ENCODE data around the gene PCDHB6.
"Not testable (repeated sequence)": the region's sequence is repeated elsewhere in the genome, so short reads cannot be mapped to it uniquely, and the experiment has no call there.

The PCDHB6 gene

DNA sequence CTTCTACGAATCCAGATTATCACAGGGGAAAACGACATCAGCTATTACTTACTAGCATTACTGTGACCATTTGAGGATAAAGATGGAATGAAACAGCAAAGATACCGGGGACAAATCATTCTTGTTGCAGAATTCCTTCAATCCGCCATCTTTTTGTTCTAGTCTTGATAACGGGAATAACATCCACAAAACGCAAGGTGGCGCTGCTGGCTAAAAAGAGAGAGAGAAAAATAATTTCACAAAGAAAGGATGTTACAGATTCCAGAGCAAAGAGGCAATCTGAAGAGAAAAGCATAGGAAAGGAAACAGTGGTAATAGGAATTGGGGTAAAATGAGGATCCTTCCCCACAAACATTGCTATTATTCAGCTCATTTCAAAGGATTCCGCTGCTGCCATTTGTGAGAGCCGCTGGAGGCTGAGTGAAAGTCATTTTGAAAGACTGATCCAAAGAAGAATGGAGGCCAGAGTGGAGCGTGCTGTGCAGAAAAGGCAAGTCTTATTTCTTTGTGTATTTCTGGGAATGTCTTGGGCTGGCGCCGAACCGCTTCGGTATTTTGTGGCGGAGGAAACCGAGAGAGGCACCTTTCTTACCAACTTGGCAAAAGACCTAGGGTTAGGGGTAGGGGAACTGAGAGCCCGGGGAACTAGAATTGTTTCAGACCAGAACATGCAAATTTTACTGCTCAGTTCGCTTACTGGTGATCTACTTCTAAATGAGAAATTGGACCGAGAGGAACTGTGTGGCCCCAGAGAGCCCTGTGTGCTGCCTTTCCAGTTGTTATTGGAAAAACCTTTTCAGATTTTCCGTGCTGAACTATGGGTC, 22.7 kb downstream of the PCDHB6 start, which contains the start of gene PCDHB7:
PCDHB7 (plus strand) TSS at position 264 of the 824 bp plus-strand sequence; CDS start at position 456, 192 bp downstream.
- no peak for DNase-seq

DNA sequence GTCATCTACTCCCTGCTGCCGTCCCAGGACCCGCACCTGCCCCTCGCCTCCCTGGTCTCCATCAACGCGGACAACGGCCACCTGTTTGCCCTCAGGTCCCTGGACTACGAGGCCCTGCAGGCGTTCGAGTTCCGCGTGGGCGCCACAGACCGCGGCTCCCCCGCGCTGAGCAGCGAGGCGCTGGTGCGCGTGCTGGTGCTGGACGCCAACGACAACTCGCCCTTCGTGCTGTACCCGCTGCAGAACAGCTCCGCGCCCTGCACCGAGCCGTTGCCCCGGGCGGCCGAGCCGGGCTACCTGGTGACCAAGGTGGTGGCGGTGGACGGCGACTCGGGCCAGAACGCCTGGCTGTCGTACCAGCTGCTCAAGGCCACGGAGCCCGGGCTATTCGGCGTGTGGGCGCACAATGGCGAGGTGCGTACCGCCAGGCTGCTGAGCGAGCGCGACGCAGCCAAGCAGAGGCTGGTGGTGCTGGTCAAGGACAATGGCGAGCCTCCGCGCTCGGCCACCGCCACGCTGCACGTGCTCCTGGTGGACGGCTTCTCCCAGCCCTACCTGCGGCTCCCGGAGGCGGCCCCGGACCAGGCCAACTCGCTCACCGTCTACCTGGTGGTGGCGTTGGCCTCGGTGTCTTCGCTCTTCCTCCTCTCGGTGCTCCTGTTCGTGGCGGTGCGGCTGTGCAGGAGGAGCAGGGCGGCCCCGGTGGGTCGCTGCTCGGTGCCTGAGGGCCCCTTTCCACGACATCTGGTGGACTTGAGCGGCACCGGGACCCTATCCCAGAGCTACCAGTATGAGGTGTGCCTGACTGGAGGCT, 24.6 kb downstream of the PCDHB6 start:
- DNase-seq, result not testable (repeated sequence)

DNA sequence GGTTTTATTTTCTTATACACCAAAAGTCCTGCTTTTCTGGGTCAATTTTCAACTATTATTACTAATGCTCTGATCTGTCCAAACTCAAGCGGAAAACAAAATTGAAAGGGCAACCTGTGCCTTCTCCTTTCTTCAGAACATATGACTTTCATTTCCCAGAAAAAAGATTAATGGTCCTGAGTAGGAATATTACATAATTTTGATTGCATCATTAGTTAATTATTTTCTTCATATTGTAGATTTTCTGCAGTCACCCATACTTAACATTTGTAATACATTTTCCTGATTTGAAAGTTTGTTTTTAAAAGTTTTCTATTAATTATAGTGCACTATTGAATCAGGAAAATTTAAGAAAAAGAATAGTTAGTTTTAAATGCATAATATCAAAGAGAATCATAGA, 26.1 kb downstream of the PCDHB6 start:
- no peak for DNase-seq

DNA sequence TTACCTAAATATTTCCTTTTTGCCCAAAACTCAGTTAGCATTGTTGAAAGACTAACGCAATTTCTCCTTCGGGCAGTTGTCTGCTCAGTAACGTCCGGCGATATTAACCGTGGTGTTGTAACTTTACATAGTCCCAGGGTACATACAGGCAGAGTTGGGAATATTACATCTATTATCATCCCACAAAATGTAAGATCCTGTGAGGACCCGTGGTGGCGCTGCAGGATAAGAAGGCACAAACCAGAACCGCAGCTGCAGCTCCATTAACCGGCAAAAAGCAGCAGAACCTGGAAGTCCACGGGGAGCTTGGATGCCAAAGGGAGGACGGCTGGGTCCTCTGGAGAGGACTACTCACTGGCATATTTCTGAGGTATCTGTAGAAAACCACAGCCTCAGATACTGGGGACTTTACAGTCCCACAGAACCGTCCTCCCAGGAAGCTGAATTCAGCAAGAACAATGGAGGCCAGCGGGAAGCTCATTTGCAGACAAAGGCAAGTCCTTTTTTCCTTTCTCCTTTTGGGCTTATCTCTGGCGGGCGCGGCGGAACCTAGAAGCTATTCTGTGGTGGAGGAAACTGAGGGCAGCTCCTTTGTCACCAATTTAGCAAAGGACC, 27.8 kb downstream of the PCDHB6 start, which contains the start of gene PCDHB8:
PCDHB8 (plus strand) TSS at position 214 of the 615 bp plus-strand sequence; CDS start at position 459, 245 bp downstream.
- not testable (repeated sequence) for DNase-seq

DNA sequence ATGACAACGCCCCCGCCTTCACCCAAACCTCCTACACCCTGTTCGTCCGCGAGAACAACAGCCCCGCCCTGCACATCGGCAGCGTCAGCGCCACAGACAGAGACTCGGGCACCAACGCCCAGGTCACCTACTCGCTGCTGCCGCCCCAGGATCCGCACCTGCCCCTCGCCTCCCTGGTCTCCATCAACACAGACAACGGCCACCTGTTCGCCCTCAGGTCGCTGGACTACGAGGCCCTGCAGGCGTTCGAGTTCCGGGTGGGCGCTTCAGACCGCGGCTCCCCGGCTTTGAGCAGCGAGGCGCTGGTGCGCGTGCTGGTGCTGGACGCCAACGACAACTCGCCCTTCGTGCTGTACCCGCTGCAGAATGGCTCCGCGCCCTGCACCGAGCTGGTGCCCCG, 29.5 kb downstream of the PCDHB6 start:
- not testable (repeated sequence) for DNase-seq

DNA sequence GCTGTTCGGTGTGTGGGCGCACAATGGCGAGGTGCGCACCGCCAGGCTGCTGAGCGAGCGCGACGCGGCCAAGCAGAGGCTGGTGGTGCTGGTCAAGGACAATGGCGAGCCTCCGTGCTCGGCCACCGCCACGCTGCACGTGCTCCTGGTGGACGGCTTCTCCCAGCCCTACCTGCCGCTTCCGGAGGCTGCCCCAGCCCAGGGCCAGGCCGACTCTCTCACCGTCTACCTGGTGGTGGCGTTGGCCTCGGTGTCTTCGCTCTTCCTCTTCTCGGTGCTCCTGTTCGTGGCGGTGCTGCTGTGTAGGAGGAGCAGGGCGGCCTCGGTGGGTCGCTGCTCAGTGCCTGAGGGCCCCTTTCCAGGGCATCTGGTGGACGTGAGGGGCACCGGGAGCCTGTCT, 30.0 kb downstream of the PCDHB6 start:
- not testable (repeated sequence) for DNase-seq

DNA sequence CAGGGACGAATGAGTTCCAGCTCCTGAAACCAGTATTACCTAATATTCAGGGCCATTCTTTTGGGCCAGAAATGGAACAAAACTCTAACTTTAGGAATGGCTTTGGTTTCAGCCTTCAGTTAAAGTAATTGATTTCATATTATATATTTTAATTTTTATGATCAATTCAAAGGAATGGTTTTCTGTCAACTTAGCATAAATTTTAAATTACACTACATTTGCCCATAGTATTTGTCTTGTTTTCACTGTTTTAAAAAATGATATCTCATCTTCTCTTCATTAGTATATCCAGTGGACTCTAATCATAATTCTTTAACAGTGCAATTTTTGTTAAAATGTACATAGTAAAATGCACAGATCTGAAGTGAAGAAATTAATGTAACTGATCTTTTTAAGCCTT, 30.5 kb downstream of the PCDHB6 start:
- DNase-seq, result no peak

DNA sequence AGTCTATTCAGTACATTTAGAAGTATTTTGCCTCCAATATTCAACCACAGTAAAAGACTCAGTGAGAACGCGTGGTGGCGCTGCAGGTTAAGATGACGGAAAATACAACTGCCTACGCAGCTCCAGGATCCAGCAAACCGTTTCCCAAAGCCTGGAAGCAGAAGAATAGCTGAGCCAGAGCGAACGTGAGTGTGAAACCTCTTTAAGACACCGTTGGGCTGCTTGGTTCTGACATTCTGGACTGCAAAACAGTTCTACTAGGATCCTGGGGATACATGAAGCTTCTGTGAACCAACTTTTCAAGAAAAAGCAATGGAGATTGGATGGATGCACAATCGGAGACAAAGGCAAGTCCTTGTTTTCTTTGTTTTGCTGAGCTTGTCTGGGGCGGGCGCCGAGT, 32.4 kb downstream of the PCDHB6 start, which contains the start of gene PCDHB16:
PCDHB16 (plus strand) TSS at position 140 of the 400 bp plus-strand sequence; CDS start at position 313, 173 bp downstream.
- DNase-seq, result no peak

DNA sequence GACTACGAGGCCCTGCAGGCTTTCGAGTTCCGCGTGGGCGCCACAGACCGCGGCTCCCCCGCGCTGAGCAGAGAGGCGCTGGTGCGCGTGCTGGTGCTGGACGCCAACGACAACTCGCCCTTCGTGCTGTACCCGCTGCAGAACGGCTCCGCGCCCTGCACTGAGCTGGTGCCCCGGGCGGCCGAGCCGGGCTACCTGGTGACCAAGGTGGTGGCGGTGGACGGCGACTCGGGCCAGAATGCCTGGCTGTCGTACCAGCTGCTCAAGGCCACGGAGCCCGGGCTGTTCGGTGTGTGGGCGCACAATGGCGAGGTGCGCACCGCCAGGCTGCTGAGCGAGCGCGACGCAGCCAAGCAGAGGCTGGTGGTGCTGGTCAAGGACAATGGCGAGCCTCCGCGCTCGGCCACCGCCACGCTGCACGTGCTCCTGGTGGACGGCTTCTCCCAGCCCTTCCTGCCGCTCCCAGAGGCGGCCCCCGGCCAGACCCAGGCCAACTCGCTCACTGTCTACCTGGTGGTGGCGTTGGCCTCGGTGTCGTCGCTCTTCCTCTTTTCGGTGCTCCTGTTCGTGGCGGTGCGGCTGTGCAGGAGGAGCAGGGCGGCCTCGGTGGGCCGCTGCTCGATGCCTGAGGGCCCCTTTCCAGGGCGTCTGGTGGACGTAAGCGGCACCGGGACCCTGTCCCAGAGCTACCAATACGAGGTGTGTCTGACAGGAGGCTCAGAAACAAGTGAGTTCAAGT, 34.4 kb downstream of the PCDHB6 start:
- not testable (repeated sequence) for DNase-seq

DNA sequence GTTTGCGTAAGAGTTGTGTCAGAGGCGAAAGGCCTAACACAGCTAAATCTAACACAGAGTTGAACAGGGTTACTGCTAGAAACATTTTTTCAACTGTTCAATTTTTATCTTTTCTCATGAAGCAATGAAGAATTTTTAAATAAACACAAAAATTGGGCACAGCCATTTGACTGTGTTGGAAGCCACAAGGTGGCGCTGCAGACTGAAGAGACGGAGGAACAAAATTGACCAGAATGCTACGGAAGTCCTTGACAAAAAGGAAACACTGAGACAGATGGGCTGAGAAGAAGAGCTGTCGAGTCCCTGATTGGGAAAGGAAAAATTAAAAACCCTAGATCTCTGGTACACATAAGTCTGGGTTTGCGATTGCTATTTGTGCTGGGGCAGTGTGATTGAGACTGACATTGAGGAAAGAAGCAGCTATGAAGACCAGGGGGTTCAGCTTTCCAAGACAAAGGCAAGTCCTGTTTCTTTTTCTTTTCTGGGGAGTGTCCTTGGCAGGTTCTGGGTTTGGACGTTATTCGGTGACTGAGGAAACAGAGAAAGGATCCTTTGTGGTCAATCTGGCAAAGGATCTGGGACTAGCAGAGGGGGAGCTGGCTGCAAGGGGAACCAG, 37.1 kb downstream of the PCDHB6 start, which contains the start of gene PCDHB9:
PCDHB9 (plus strand) TSS at position 265 of the 616 bp plus-strand sequence; CDS start at position 423, 158 bp downstream.
- no peak for DNase-seq

DNA sequence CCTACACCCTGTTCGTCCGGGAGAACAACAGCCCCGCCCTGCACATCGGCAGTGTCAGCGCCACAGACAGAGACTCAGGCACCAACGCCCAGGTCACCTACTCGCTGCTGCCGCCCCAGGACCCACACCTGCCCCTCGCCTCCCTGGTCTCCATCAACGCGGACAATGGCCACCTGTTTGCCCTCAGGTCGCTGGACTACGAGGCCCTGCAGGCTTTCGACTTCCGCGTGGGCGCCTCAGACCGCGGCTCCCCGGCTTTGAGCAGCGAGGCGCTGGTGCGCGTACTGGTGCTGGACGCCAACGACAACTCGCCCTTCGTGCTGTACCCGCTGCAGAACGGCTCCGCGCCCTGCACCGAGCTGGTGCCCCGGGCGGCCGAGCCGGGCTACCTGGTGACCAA, 38.8 kb downstream of the PCDHB6 start:
- not testable (repeated sequence) for DNase-seq

DNA sequence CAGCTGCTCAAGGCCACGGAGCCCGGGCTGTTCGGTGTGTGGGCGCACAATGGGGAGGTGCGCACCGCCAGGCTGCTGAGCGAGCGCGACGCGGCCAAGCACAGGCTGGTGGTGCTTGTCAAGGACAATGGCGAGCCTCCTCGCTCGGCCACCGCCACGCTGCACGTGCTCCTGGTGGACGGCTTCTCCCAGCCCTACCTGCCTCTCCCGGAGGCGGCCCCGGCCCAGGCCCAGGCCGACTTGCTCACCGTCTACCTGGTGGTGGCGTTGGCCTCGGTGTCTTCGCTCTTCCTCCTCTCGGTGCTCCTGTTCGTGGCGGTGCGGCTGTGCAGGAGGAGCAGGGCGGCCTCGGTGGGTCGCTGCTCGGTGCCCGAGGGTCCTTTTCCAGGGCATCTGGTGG, 39.3 kb downstream of the PCDHB6 start:
- not testable (repeated sequence) for DNase-seq

DNA sequence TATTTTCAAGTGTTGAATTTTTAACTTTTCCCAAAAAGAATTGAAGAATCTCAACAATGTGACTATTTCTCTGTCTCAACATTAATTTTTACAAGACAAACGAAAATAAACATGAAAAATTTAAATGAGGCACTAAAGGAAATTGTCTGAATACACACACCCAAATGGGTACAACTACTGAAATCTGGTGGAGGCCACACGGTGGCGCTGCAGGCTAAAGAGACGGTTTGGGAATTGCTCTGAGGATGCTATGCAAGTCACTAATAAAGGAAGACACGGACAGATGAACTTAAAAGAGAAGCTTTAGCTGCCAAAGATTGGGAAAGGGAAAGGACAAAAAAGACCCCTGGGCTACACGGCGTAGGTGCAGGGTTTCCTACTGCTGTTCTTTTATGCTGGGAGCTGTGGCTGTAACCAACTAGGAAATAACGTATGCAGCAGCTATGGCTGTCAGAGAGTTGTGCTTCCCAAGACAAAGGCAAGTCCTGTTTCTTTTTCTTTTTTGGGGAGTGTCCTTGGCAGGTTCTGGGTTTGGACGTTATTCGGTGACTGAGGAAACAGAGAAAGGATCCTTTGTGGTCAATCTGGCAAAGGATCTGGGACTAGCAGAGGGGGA, 42.4 kb downstream of the PCDHB6 start, which contains the start of gene PCDHB10:
PCDHB10 (plus strand) TSS at position 244 of the 616 bp plus-strand sequence; CDS start at position 444, 200 bp downstream.
- no peak for DNase-seq

DNA sequence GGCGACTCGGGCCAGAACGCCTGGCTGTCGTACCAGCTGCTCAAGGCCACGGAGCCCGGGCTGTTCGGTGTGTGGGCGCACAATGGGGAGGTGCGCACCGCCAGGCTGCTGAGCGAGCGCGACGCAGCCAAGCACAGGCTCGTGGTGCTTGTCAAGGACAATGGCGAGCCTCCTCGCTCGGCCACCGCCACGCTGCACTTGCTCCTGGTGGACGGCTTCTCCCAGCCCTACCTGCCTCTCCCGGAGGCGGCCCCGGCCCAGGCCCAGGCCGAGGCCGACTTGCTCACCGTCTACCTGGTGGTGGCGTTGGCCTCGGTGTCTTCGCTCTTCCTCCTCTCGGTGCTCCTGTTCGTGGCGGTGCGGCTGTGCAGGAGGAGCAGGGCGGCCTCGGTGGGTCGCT, 44.5 kb downstream of the PCDHB6 start:
- not testable (repeated sequence) for DNase-seq

DNA sequence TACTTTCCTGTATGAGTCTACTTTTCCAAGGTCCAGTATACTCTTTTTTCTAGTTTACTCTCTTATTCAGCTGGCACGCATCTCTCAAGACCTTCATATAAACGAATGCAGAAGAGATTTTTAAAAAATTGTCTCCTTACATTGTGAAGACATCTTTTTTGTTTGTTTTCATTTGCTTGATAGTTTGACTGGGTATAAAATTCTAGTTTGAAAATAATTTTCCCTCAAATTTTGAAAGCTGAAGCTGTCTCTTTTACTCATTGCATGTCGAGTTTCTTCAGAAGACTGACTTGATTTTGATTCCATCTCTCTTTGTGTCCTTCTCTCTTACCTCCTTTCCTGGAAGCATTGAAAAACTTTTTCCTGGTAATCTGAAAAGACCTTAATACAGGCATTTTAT, 46.5 kb downstream of the PCDHB6 start:
- DNase-seq, result no peak

DNA sequence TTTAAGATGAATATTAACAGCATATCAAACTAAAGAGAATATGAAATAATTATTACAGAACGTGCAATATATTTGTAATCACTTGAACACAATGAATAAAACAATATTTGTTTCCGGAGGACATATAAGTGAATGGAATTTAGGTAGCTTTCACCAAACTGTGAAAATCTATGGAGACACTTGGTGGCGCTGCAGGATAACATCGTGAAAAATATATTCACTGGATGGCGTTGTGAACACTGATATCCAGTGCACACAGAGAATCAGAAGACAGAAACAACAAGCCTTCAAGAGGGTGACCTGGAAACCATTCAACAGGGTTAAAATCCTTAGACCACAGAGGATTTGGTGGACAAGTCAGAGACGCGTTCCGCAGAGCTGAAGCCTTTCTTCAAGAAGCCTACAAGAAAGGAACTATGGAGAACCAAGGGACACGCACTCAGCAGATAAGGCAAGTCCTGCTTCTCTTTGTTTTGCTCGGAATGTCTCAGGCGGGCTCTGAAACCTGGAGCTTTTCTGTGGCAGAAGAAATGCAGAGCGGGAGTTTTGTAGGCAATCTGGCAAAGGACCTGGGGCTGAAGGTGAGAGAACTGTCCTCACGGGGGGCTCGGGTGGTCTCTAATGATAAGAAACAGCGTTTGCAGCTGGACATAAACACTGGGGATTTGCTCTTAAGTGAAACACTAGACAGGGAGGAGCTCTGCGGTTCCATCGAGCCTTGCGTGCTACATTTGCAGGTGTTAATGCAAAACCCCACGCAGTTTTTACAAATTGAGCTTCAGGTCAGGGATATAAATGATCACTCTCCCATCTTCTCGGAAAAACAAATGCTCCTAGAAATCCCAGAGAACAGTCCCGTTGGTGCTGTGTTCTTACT, 49.7 kb downstream of the PCDHB6 start, which contains the start of gene PCDHB11:
PCDHB11 (plus strand) TSS at position 269 of the 877 bp plus-strand sequence; CDS start at position 417, 148 bp downstream.
- DNase-seq, result no peak

DNA sequence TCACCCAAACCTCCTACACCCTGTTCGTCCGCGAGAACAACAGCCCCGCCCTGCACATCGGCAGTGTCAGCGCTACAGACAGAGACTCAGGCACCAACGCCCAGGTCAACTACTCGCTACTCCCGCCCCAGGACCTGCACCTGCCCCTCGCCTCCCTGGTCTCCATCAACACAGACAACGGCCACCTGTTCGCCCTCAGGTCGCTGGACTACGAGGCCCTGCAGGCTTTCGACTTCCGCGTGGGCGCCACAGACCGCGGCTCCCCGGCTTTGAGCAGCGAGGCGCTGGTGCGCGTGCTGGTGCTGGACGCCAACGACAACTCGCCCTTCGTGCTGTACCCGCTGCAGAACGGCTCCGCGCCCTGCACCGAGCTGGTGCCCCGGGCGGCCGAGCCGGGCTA, 51.3 kb downstream of the PCDHB6 start:
- DNase-seq, result not testable (repeated sequence)

DNA sequence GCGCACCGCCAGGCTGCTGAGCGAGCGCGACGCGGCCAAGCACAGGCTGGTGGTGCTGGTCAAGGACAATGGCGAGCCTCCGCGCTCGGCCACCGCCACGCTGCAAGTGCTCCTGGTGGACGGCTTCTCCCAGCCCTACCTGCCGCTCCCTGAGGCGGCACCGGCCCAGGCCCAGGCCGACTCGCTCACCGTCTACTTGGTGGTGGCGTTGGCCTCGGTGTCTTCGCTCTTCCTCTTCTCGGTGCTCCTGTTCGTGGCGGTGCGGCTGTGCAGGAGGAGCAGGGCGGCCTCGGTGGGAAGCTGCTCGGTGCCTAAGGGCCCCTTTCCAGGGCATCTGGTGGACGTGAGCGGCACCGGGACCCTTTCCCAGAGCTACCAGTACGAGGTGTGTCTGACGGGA, 51.8 kb downstream of the PCDHB6 start:
- DNase-seq, result not testable (repeated sequence)

Data from effector CD4-positive, alpha-beta T cell (primary cell).